HG03442 (cell line): ENCODE data around the gene HSPB6.
"Not testable (repeated sequence)": the region's sequence is repeated elsewhere in the genome, so short reads cannot be mapped to it uniquely, and the experiment has no call there.

ENCODE experiments used
- ATAC-seq: cut with Tn5 transposase; IDR thresholded peaks from one replicate; pipeline ENCODE4 v1.9.1; 2021; ENCODE audit warnings: mild to moderate bottlenecking, moderate library complexity; ENCODE audit not compliant: unreplicated experiment

Gene HSPB6

DNA sequence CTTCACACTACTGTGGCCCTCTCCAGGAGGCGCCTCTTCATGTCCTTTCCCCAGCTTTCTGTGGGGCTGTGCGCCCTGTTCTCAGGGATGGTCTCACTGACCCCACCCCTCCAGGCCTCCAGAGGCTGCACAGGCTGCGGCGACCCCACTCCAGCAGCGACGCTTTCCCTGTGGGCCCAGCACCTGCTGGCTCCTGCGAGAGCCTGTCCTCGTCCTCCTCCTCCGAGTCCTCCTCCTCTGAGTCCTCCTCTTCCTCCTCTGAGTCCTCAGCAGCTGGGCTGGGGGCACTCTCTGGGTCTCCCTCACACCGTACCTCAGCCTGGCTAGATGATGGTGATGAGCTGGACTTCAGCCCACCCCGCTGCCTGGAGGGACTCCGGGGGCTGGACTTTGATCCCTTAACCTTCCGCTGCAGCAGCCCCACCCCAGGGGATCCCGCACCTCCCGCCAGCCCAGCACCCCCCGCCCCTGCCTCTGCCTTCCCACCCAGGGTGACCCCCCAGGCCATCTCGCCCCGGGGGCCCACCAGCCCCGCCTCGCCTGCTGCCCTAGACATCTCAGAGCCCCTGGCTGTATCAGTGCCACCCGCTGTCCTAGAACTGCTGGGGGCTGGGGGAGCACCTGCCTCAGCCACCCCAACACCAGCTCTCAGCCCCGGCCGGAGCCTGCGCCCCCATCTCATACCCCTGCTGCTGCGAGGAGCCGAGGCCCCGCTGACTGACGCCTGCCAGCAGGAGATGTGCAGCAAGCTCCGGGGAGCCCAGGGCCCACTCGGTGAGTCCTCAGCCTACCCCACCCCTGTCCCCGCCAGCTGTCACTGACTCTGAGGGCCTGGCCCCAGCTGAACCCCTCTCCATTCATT is 29.7 kb upstream of the HSPB6 start:
- no peak for ATAC-seq

DNA sequence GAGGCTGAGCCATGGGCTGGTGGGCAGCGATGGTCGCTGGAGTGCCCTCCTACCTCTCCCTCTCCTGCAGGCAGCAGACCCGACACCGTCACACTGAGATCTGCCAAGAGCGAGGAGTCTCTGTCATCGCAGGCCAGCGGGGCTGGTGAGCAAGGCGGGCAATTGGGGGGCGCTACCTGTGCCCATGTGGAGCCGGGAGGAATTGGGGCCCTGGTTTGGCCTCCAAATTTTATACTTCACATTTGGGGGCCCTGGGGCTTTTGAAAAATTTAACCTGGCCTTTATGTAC is 28.5 kb upstream of the HSPB6 start:
- no peak for ATAC-seq

DNA sequence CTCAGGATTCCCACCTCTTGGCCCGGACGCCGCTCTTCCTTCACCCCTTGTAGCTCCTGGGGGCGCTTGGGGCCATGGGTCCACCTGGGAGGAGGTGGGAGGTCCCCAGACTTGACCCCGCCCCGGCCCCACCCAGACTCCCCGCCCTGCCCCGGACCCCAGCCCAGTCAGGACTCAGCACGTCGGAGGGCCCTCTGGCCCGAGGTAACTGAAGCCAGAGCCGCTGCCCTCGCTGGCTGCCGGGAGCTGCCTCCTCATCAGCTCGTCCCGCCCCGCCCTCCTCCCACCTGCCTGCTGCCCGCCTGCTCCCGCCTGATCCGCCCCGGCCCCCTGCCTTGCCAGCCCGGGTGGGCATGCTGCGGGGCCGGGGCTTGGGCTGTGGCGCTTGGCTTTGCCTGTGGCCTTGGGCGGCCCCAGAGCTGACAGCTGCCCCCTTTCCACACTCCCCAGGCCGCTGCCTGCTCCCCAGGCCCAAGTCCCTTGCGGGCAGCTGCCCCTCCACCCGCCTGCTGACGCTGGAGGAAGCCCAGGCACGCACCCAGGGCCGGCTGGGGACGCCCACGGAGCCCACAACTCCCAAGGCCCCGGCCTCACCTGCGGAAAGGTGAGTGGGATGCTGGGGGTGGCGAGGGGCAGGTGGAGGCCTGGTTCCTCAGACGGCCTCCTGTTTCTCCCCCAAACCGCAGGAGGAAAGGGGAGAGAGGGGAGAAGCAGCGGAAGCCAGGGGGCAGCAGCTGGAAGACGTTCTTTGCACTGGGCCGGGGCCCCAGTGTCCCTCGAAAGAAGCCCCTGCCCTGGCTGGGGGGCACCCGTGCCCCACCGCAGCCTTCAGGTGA is 27.9 kb upstream of the HSPB6 start:
- no peak for ATAC-seq

DNA sequence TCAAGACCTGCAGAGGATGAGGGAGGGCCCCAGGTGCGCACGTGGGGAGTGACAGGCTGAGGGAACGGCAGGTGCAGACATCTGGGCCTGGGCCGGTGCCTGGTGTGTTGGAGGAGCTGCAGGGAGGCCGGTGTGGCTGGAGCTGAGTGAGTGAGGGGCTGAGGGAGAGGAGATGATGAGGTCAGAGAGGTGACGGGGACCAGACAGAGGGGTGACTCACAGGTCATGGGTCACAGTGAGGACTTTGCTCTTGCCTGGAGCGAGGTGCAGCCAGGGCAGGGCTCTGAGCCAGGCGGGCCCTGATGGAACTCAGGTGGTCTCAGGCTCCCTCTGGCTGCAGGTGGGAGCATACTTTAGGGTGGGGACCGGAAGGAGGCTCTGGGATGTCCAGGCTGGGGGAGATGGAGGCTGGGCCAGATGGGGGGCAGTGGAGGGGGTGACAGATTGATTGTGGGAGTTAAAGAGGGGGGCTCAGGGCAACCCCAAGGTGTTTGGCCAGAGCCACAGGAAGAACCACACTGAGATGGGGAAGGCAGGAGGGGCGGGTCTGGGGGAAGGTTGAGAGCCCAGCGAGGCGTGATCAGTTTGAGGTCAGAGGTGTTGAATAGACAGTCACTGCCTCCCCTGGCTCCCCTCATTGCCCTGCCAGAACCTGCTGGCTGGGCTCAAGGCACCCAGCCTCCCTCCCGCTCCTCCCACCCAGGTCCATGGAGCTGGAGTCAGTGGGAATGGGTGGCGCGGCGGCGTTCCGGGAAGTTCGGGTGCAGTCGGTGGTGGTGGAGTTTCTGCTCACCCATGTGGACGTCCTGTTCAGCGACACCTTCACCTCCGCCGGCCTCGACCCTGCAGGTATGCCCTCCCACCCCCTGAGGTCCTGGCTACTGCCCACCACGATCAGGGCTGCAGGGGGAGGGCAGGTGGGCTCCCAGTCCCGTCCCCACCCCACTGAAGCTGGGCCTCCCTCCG is 26.9 kb upstream of the HSPB6 start:
- ATAC-seq, result no peak

DNA sequence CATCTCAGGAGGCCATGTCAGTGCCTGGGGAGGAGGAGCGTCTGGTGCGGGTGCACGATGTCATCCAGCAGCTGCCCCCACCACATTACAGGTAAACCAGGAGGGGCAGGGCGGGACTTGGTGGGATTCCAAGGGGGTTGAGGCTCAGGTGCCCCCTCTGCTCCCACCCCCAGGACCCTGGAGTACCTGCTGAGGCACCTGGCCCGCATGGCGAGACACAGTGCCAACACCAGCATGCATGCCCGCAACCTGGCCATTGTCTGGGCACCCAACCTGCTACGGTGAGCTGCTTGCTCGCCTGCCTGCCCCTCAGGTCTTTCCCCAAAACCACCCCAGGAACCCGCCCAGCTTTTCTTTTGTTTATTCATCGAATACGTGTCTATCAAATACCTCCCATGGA is 25.8 kb upstream of the HSPB6 start:
- ATAC-seq, result no peak

DNA sequence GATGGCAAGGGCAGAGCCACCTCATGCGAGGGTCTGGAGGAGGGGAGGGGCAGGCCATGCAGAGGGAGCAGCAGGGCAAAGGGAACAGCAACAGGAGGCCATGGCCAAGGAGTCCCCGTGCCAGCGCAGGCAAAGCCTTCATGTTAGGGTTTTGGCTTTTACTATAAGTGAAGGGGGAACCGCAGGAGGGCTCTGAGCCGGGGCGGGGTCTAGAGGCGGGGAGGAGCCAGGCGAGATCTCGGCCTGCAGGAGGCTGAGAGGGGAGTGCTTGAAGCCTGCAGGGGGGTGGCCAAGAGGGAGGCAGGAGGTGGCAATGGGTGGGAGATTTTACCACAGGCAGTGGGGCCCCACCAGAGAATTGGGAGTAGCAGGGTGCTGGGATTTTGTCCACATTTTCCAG is 24.8 kb upstream of the HSPB6 start:
- ATAC-seq, result no peak

DNA sequence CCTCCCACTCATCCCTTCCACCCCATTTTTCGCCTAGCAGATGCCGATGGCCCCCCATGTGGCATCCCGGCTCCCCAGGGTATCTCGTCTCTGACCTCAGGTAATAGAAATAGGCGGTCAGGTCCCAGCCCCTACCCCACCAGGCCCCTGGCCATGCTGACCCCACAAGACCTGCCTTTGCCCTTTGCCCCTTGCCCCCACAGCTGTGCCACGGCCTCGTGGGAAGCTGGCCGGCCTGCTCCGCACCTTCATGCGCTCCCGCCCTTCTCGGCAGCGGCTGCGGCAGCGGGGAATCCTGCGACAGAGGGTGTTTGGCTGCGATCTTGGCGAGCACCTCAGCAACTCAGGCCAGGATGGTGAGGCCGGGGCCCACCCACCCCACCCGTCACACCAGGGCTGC is 23.9 kb upstream of the HSPB6 start:
- ATAC-seq, result no peak

DNA sequence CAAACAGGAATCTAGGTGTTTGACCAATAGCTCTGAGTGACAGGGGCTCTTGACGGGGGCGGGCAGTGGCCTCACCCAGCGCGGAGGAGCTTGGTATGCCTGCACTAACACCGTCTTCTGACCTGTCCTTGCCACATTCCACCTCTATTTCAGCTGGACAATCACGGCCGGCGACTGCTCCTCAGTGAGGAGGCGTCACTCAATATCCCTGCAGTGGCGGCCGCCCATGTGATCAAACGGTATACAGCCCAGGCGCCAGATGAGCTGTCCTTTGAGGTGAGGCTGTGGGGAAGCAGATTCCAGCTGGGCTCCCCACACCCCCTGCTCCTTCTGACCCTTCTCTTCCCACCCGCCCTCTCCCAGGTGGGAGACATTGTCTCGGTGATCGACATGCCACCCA is 23.2 kb upstream of the HSPB6 start:
- ATAC-seq, result no peak

DNA sequence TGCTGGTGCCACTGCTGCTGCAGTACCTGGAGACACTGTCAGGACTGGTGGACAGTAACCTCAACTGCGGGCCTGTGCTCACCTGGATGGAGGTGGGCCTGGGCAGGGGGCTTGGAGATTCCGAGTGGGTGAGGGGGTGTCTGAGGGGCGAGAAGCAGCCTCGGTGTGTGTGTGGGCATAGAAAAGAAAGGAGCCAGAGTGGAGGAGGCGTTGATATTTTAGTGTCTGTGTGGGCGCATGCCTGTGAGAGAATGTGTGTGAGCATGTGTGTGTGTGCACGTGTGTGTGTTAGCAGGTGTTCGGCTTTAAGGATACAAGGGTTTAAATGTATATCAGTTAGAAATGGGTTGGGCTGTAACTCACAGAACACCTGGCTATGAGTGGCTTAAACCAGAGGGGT is 22.2 kb upstream of the HSPB6 start:
- no peak for ATAC-seq

DNA sequence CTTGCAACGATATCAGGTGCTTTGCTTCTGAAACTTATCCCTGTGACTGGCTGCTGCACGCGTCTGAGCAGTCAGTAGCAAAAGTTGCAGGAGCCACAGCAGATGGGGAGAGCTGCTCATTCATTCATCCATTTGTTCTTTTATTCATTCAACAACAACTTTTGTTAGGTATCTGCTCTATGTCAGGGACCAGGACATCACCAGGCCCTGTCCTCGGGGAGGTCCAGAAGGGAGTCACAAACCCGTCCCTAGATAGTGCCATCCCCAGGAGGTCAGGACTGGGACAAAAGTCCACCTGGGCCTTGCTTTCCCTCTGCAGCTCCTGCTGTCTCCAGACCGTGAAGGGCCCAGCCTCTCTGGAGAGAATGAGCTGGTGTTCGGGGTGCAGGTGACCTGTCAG is 21.1 kb upstream of the HSPB6 start:
- no peak for ATAC-seq

DNA sequence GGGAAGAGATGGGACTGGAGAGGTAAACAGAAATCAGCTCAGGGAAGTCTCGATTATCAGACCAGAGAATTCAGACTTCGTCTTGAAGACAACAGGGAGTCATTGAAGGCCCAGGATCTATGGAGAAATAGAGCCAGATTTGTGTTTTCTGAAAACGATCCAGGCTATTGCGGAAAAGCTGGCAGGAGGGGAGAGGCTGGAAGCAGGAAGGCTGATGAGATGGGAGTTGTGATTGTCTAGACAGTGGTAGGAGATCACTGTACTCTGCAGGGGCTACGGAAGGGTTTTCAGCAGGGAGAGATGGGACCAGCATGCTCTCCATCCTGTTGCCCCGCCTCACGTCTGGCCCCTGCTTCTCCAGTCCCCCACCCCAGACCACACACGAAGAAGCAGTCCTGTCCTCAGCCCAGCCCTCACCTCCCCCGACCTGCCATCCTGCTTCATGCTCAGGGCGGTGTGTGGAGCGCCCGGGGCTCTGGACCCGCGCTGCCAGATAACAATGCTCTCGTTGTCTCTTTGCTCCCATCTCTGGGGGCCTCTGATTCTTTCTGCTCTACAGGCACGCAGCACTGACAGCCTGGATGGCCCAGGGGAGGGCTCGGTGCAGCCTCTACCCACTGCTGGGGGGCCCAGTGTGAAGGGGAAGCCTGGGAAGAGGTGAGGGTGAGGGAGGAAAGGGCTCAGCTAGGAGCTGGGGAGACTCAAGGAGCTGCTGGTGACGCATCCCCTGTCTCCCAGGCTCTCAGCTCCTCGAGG is 20.4 kb upstream of the HSPB6 start:
- ATAC-seq, result no peak

DNA sequence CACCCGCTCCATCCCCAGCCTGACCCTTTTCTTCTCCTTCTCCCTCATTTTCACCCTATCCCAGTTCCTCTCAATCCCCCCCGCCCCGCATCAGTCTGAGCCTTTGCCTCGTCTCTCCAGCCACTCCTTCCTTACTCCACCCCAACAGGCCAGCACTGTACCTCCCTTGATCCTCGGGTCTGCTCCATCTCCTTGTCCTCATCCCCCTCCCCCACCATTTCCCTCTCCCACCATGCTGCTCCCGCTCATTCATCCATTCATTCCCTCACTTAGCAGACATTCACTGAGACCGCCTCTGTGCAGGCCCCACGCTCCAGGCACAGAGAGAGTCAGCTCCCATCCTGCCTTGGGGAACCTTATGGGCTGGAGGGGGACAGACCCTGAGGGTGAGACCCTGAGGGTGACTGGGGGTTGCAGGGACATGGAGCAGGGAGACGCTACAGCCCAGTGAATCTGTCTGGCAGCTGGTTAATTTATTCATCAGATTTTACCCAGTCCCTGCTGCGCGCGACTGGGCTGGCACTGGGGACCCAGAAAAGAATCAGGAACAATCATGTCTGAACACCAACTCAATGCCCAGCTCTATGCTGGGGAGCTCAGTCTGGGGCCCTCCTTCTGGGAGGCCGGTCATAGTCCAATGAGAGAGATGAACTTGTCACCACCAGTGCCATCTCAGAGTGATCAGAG is 19.4 kb upstream of the HSPB6 start:
- ATAC-seq, result no peak

DNA sequence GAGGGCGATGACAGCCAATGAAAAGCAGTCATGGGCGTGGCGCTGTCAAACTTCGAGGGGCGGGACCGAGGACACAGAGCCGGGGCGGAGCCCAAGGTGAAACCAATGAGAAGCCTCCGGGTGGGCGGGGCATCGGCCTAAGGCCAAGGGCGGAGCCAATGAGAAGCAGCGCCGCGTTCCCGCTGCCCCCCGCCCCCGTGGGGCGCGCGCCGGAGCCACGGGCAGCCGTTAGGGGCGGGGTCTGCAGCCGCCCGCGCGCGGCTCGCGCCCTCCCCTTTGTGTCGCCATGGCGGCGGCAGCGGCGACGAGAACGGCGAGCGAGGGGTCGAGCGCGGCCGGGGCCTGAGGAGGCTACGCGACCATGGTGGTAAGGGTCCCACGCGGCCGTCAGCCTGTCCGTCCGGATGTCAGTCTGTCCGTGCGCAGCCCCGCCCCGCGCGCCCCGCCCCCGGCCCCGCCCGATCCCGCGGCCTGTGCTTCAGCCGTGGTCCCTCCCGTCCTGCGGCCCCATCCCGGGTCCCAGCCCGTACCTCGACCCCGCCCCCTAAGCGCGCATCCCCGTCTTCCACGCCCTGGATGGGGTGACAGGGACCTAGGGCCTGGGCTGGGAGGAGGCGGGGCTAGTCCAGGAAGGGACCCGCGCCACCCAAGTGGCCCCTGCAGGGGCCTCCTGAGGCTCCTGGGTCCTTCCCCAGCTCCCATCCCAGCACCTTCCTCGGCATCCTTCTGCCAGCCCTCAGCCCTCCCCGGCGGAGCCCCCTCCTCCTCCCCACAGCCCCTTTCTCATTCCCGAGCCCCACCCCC is 18.7 kb upstream of the HSPB6 start, which contains the start of gene ARHGAP33:
Gene ARHGAP33 (plus strand): TSS at position 267 of the 804 bp plus-strand sequence. CDS start 95 bp downstream, at position 362.
- ATAC-seq, result peak; percentile 89

DNA sequence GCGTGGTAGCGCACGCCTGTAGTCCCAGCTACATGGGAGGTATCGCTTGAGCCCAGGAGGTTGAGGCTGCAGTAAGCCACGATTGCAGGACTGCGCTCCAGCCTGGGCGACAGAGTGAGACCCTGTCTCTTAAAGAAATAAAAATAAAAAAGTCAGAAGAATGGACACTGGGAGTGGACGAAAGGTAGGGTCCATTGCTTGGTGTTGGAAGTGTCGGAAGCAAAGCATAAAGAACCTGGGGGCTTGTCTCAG is 18.1 kb upstream of the HSPB6 start:
- no peak for ATAC-seq

DNA sequence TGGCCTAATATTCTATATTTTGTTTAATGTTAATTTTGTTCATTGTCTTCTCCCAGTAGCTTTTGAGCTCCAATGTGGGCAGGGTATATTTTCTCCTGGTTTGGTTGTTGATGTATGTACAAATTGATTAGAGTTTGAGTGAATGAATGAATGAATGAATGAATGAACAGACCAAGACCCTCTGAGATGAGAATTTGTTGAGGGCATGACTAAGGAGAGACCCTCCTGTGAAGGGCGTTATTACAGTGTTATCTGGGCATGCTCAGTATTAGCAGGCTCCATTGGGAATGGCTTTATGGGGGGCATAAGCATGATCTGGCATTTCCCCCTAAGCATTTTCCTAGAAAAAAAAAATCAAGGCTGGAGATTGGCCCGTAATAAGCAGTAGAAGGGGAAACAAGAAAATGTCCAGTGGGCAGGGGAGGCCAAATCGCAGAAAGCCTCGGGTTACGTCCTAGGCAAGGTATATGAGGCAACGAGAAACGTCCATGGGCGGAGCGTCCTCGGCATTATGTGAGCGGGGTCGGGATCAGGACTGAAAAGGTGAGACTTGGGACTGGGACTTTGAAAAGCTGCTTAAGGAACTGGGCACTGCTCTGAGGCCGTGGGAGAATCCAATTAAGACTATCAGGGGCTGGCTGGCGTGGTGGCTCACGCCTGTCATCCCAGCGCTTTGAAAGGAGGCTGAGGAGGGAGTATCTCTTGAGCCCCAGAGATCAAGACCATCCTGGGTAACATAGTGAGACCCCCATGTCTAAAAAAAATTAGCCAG is 17.6 kb upstream of the HSPB6 start:
- no peak for ATAC-seq

DNA sequence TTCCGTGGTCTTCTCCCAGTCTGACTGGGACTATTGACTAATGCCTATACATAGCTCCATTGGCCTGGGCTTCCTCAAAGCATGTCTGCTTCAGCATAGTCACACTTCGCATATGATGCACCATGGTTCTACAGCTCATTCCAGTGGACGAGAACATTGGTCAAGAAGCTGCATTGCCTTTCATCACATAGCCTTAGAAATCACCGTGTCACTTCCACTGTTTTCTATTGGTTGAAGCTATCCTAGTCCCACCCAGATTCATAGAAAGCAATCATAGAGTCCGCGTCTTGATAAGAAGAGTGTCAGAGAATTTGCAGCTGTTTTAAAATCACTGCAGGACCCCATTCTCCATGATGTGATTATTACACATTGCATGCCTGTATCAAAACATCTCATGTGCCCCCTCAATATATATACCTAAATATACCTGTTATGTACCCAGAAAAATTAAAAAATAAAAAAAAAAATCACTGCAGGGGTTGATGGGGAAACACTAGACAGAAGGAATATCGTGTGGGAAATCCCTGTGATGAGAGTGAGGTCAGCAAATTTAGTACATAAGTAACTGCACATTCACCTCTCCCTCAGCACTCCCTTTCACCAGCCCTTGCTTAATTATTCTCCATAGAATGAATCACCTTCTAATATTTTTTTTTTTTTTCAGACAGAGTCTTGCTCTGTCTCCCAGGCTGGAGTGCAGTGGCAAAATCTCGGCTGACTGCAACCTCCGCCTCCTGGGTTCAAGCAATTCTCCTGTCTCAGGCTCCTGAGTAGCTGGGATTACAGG is 16.4 kb upstream of the HSPB6 start:
- no peak for ATAC-seq

DNA sequence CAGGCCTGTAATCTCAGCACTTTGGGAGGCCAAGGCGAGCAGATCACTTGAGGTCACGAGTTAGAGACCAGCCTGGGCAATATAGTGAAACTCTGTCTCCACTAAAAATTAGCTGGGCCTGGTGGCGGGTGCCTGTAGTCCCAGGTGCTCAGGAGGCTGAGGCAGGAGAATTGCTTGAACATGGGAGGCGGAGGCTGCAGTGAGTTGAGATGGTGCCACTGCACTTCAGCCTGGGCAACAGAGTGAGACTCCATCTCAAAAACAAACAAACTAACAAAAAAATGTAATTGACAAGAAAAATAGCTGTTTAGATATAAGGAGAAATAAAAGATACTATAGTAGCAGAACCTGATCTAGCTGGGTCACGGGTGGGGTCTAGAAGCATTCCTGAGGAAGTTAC is 15.5 kb upstream of the HSPB6 start:
- ATAC-seq, result not testable (repeated sequence)

DNA sequence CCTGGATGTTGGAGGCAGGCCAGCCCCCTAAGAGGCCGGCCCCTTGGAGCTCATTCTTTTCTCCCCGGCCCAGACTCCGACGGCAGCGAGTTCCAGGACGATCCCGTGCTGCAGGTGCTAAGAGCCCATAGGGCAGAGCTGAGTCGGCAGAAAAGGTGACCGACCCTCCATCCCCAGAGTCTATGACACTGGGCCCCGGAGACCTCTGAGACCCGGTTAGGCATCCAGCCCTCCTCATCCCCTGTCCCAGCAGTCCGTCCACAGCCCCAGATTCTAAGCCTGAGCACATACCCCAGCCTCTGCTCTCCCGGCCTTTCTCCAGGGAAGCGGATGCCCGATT is 11.2 kb upstream of the HSPB6 start:
- ATAC-seq, result no peak
